SK-N-SH treated with all-trans-retinoic acid at 6 μM for 48 hours (cell line): ENCODE results near the gene ASNSD1.

ENCODE experiments used
- ATAC-seq: fragments of 200-7000 bp; cut with Tn5 transposase; 3 replicates; pipeline ENCODE4 v1.9.1; 2020; ENCODE audit warnings: mild to moderate bottlenecking, moderate library complexity
- ARNTL ChIP-seq: fragments of 450-650 bp; formaldehyde crosslinking; IDR thresholded peaks from 2 replicates; pipeline ENCODE4 v1.5.0; 2020; ENCODE audit warnings: low read depth, mild to moderate bottlenecking, moderate library complexity, borderline replicate concordance
- BACH2 ChIP-seq: fragments of 250-450 bp; sonication (Bioruptor Pico); IDR thresholded peaks from 2 replicates; pipeline ENCODE4 v1.9.0; 2021; ENCODE audit warnings: mild to moderate bottlenecking, borderline replicate concordance
- CREB5 ChIP-seq: fragments of 250-450 bp; sonication (Bioruptor Pico); IDR thresholded peaks from 2 replicates; pipeline ENCODE4 v1.5.1; 2020; ENCODE audit warnings: low read depth, mild to moderate bottlenecking, moderate library complexity
- CSDC2 ChIP-seq: fragments of 250-450 bp; sonication (Bioruptor Pico); IDR thresholded peaks from 2 replicates; pipeline ENCODE4 v1.5.0; 2020; ENCODE audit warnings: mild to moderate bottlenecking, moderate library complexity
- ESRRG ChIP-seq: fragments of 250-450 bp; sonication (Bioruptor Pico); IDR thresholded peaks from 2 replicates; pipeline ENCODE4 v1.6.1; 2021; ENCODE audit warnings: mild to moderate bottlenecking
- GLIS3 ChIP-seq: fragments of 250-450 bp; sonication (Bioruptor Pico); IDR thresholded peaks from 2 replicates; pipeline ENCODE4 v1.5.0; 2020; ENCODE audit warnings: mild to moderate bottlenecking, moderate library complexity
- ISL1 ChIP-seq: fragments of 250-450 bp; sonication (Bioruptor Pico); IDR thresholded peaks from 2 replicates; pipeline ENCODE4 v2.1.2; 2022; ENCODE audit warnings: mild to moderate bottlenecking, moderate library complexity
- OSR1 ChIP-seq: fragments of 250-450 bp; sonication (Bioruptor Pico); IDR thresholded peaks from 2 replicates; pipeline ENCODE4 v1.8.0; 2022; ENCODE audit warnings: moderate library complexity, mild to moderate bottlenecking, inconsistent platforms
- PATZ1 ChIP-seq: fragments of 250-450 bp; sonication (Bioruptor Pico); IDR thresholded peaks from 2 replicates; pipeline ENCODE4 v1.8.0; 2020; ENCODE audit warnings: mild to moderate bottlenecking, moderate library complexity, borderline replicate concordance
- POU6F1 ChIP-seq: fragments of 250-450 bp; sonication (Bioruptor Pico); IDR thresholded peaks from 2 replicates; pipeline ENCODE4 v1.8.0; 2021; ENCODE audit warnings: low read depth, mild to moderate bottlenecking, moderate library complexity, borderline replicate concordance
- PPARA ChIP-seq: fragments of 250-450 bp; sonication (Bioruptor Pico); IDR thresholded peaks from 2 replicates; pipeline ENCODE4 v1.5.0; 2020; ENCODE audit warnings: mild to moderate bottlenecking, borderline replicate concordance
- RARB ChIP-seq: fragments of 250-450 bp; sonication (Bioruptor Pico); IDR thresholded peaks from 2 replicates; pipeline ENCODE4 v1.8.0; 2021; ENCODE audit warnings: mild to moderate bottlenecking, moderate library complexity
- TCF4 ChIP-seq: fragments of 250-450 bp; sonication (Bioruptor Pico); IDR thresholded peaks from 2 replicates; pipeline ENCODE4 v1.8.0; 2021; ENCODE audit warnings: mild to moderate bottlenecking, moderate library complexity, borderline replicate concordance
- TOX ChIP-seq: fragments of 250-450 bp; sonication (Bioruptor Pico); IDR thresholded peaks from 2 replicates; pipeline ENCODE4 v1.8.0; 2021; ENCODE audit warnings: mild to moderate bottlenecking, moderate library complexity, borderline replicate concordance
- ZC3H10 ChIP-seq: fragments of 250-450 bp; sonication (Bioruptor Pico); IDR thresholded peaks from 2 replicates; pipeline ENCODE4 v1.5.1; 2021; ENCODE audit warnings: mild to moderate bottlenecking, moderate library complexity
- ZFP3 ChIP-seq: fragments of 250-450 bp; sonication (Bioruptor Pico); IDR thresholded peaks from 2 replicates; pipeline ENCODE4 v1.5.0; 2020; ENCODE audit warnings: mild to moderate bottlenecking, moderate library complexity
- ZFP30 ChIP-seq: fragments of 450-650 bp; formaldehyde crosslinking; IDR thresholded peaks from 2 replicates; pipeline ENCODE4 v1.5.0; 2022; ENCODE audit warnings: mild to moderate bottlenecking, moderate library complexity
- ZNF565 ChIP-seq: fragments of 450-650 bp; formaldehyde crosslinking; conservative IDR thresholded peaks from 2 replicates; pipeline ENCODE4 v1.5.0; 2020; ENCODE audit warnings: low read depth, mild to moderate bottlenecking, moderate library complexity
- ZNF70 ChIP-seq: fragments of 450-650 bp; formaldehyde crosslinking; IDR thresholded peaks from 2 replicates; pipeline ENCODE4 v1.5.0; 2020; ENCODE audit warnings: mild to moderate bottlenecking, moderate library complexity
- ZNF8 ChIP-seq: fragments of 450-650 bp; formaldehyde crosslinking; IDR thresholded peaks from 2 replicates; pipeline ENCODE4 v1.5.0; 2020; ENCODE audit warnings: mild to moderate bottlenecking, moderate library complexity
- TF ChIP-seq, protein P1 (sequence below): fragments of 250-450 bp; sonication (Bioruptor Pico); IDR thresholded peaks from 2 replicates; pipeline ENCODE4 v1.5.1; 2021; ENCODE audit warnings: mild to moderate bottlenecking, moderate library complexity
- TF ChIP-seq, protein P2 (sequence below): fragments of 250-450 bp; sonication (Bioruptor Pico); IDR thresholded peaks from 2 replicates; pipeline ENCODE4 v1.5.0; 2020; ENCODE audit warnings: mild to moderate bottlenecking, moderate library complexity

The ASNSD1 gene

DNA sequence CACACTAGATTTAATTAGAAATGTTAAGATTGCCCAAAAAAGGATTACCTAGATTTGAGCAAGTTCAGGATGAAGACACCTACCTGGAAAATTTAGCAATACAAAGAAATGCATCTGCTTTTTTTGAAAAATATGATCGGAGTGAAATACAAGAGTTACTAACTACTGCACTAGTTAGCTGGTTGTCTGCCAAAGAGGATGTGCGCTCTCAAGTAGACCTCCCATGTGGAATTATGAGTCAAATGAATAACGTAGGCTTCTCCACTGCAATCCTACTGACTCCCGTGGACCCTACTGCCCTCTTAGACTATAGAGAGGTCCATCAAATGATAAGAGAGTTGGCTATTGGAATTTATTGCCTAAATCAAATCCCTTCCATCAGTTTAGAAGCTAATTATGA is 15.2 kb downstream of the ASNSD1 start:
- TF ChIP-seq PATZ1 (CRISPR knock-in tag): no peak
- no peak for TF ChIP-seq ARNTL (CRISPR knock-in tag)
- no peak for TF ChIP-seq ZFP30
- TF ChIP-seq GLIS3: no peak
- no peak for TF ChIP-seq ISL1
- TF ChIP-seq ESRRG (CRISPR knock-in tag): no peak
- TF ChIP-seq CSDC2 (CRISPR knock-in tag): no peak
- TF ChIP-seq RARB (CRISPR knock-in tag): no peak
- no peak for TF ChIP-seq TOX
- TF ChIP-seq ZNF70 (CRISPR knock-in tag): no peak
- TF ChIP-seq TCF4: no peak
- no peak for TF ChIP-seq ZNF565 (CRISPR knock-in tag)
- no peak for ATAC-seq

- no peak for ATAC-seq
- TF ChIP-seq ESRRG (CRISPR knock-in tag) (no peak), CSDC2 (CRISPR knock-in tag) (no peak), ZNF8 (no peak), ZFP30 (no peak)
- TF ChIP-seq, protein P1, sequence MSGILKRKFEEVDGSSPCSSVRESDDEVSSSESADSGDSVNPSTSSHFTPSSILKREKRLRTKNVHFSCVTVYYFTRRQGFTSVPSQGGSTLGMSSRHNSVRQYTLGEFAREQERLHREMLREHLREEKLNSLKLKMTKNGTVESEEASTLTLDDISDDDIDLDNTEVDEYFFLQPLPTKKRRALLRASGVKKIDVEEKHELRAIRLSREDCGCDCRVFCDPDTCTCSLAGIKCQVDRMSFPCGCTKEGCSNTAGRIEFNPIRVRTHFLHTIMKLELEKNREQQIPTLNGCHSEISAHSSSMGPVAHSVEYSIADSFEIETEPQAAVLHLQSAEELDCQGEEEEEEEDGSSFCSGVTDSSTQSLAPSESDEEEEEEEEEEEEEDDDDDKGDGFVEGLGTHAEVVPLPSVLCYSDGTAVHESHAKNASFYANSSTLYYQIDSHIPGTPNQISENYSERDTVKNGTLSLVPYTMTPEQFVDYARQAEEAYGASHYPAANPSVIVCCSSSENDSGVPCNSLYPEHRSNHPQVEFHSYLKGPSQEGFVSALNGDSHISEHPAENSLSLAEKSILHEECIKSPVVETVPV (CRISPR knock-in tag): no peak
Observed at GRCh38 chr2:189679226-189679625, 18.0 kb downstream of the ASNSD1 start.

- TF ChIP-seq ZC3H10 (CRISPR knock-in tag): no peak
- TF ChIP-seq ZNF70 (CRISPR knock-in tag): no peak
- TF ChIP-seq POU6F1 (CRISPR knock-in tag): no peak
- TF ChIP-seq OSR1 (CRISPR knock-in tag): no peak
- no peak for TF ChIP-seq RARB (CRISPR knock-in tag)
- TF ChIP-seq ZFP3 (CRISPR knock-in tag): no peak
- no peak for TF ChIP-seq TOX
- no peak for TF ChIP-seq PPARA
- TF ChIP-seq ZNF565 (CRISPR knock-in tag): no peak
- TF ChIP-seq ESRRG (CRISPR knock-in tag): no peak
- TF ChIP-seq CSDC2 (CRISPR knock-in tag): no peak
- TF ChIP-seq BACH2 (CRISPR knock-in tag): no peak
- TF ChIP-seq, protein P2, sequence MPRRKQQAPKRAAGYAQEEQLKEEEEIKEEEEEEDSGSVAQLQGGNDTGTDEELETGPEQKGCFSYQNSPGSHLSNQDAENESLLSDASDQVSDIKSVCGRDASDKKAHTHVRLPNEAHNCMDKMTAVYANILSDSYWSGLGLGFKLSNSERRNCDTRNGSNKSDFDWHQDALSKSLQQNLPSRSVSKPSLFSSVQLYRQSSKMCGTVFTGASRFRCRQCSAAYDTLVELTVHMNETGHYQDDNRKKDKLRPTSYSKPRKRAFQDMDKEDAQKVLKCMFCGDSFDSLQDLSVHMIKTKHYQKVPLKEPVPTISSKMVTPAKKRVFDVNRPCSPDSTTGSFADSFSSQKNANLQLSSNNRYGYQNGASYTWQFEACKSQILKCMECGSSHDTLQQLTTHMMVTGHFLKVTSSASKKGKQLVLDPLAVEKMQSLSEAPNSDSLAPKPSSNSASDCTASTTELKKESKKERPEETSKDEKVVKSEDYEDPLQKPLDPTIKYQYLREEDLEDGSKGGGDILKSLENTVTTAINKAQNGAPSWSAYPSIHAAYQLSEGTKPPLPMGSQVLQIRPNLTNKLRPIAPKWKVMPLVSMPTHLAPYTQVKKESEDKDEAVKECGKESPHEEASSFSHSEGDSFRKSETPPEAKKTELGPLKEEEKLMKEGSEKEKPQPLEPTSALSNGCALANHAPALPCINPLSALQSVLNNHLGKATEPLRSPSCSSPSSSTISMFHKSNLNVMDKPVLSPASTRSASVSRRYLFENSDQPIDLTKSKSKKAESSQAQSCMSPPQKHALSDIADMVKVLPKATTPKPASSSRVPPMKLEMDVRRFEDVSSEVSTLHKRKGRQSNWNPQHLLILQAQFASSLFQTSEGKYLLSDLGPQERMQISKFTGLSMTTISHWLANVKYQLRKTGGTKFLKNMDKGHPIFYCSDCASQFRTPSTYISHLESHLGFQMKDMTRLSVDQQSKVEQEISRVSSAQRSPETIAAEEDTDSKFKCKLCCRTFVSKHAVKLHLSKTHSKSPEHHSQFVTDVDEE (CRISPR knock-in tag): no peak
- no peak for TF ChIP-seq CREB5 (CRISPR knock-in tag)
- TF ChIP-seq, protein P1 (CRISPR knock-in tag): no peak
- TF ChIP-seq, all 23 proteins: peak for 0
- ATAC-seq: no peak
Observed at GRCh38 chr2:189681203-189681602, 19.9 kb downstream of the ASNSD1 start.
